AG10803 (cell line): Measurements from ENCODE around the gene PIGB.
"Not testable (repeated sequence)": the region's sequence is repeated elsewhere in the genome, so short reads cannot be mapped to it uniquely, and the experiment has no call there.

Experiments used
- DNase-seq: peaks from one replicate; pipeline ENCODE4 v3.0.0; 2010; ENCODE audit warnings: low read depth
- H3K4me3 ChIP-seq: 2 replicates; pipeline ENCODE4 v1.5.1; 2011; ENCODE audit warnings: mild to moderate bottlenecking, low read length, control low read depth
- TF ChIP-seq, protein P1 (sequence below): conservative IDR thresholded peaks from 2 replicates; pipeline ENCODE4 v1.5.1; 2011; ENCODE audit warnings: mild to moderate bottlenecking, low read length, control low read depth, inconsistent platforms

The PIGB gene

DNA sequence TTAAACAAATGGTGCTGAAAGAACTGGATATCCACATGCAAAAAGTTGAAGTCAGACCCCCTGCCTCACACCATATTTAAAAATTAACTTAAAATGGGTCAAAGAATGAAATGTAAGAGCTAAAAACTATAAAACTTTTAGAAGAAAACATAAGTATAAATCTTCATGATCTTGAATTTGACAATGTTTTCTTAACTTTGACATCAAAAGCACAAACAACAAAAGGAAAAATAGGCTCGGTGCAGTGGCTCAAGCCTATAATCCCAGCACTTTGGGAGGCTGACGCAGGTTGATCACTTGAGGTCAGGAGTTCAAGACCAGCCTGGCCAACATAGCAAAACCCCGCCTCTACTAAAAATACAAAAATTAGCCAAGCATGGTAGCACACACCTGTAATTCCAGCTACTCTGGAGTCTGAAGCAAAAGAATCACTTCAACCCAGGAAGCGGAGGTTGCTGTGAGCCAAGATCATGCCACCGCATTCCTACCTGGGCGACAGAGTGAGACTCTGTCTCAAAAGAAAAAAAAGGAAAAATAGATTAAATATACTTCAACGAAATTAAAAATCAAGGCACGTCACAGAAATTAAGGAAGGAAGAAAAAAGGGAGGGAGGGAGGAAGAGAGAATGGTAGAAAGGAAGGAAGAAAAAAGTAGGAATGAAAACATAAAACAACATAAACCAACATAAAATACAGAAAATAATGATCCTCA, 30.9 kb upstream of the PIGB start:
- TF ChIP-seq, protein P1, sequence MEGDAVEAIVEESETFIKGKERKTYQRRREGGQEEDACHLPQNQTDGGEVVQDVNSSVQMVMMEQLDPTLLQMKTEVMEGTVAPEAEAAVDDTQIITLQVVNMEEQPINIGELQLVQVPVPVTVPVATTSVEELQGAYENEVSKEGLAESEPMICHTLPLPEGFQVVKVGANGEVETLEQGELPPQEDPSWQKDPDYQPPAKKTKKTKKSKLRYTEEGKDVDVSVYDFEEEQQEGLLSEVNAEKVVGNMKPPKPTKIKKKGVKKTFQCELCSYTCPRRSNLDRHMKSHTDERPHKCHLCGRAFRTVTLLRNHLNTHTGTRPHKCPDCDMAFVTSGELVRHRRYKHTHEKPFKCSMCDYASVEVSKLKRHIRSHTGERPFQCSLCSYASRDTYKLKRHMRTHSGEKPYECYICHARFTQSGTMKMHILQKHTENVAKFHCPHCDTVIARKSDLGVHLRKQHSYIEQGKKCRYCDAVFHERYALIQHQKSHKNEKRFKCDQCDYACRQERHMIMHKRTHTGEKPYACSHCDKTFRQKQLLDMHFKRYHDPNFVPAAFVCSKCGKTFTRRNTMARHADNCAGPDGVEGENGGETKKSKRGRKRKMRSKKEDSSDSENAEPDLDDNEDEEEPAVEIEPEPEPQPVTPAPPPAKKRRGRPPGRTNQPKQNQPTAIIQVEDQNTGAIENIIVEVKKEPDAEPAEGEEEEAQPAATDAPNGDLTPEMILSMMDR: no peak
- no peak for DNase-seq
- H3K4me3 ChIP-seq: no peak overlapping the region; the same call in 1 of the 2 replicates

- peak overlapping the region; percentile 90 for H3K4me3 ChIP-seq
- TF ChIP-seq, protein P1: no peak
- peak; percentile 48 for DNase-seq
Observed at GRCh38 chr15:55289011-55289745, 29.8 kb upstream of the PIGB start.

GRCh38 chr15:55289746-55290527, 29.1 kb upstream of the PIGB start, which contains the start of gene RAB27A:
TSS of gene RAB27A (minus strand) at chr15:55289813. CDS start at chr15:55234934, 54,879 bp downstream.
- peak within 1 kb of the TSS; percentile 90 for H3K4me3 ChIP-seq
- DNase-seq: peak; percentile 61
- TF ChIP-seq, protein P1: no peak

GRCh38 chr15:55290528-55291057, 28.4 kb upstream of the PIGB start:
- peak; percentile 74 for DNase-seq
- TF ChIP-seq, protein P1: peak; percentile 90

DNA sequence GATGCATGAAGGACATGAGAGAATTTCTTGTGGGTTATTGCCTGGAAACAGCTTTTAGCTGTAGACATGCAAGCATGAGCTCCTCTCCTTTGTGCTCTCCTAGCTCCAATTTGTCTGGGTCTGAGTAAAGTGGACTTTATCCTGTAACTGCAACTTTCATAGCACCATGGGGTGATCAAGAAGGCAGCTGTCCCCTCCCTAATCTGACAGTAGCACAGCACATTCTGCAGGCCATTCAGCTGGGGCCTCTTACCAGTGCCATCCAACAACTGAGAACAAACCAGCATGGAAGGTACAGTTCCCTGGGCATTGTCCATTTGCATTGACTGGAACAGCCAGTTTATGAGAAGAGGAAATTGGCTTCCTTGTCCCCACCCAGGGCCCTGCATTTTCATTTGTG, 21.7 kb upstream of the PIGB start:
- DNase-seq: no peak
- no peak overlapping the region for H3K4me3 ChIP-seq
- TF ChIP-seq, protein P1: no peak

More at GRCh38 chr15:55290528-55291057, 28.4 kb upstream of the PIGB start:
- peak overlapping the region; percentile 90 for H3K4me3 ChIP-seq

- H3K4me3 ChIP-seq, DNase-seq: not testable (repeated sequence)
Observed at GRCh38 chr15:55302801-55303200, 16.2 kb upstream of the PIGB start.
